Astrocyte (in vitro differentiated cells and primary cell): ENCODE results near the gene GPATCH2L. TPM values are rescaled to one million over a fixed set of nuclear protein-coding genes. Genes with fewer than 3 reads are reported as not detected.

Experiments used
- DNase-seq: peaks from one replicate; pipeline ENCODE4 v3.0.0-alpha.2; 2010; ENCODE audit warnings: low read depth
- FAIRE-seq: peaks from 2 replicates; lab custom pipeline; 2011; peaks lifted over from hg19 to GRCh38; lab: Jason Lieb, UNC
- H2AFZ ChIP-seq: 2 replicates; pipeline ENCODE4 v1.6.0; 2012; ENCODE audit warnings: low read depth, low read length, inconsistent platforms
- H3K27ac ChIP-seq: 2 replicates; pipeline ENCODE4 v1.5.1; 2011; ENCODE audit warnings: low read depth, low read length, inconsistent platforms
- H3K27me3 ChIP-seq: 2 replicates; pipeline ENCODE4 v1.6.0; 2011; ENCODE audit warnings: low read length, inconsistent platforms; ENCODE audit not compliant: insufficient read depth
- H3K36me3 ChIP-seq: 2 replicates; pipeline ENCODE4 v1.5.1; 2011; ENCODE audit warnings: low read length, inconsistent platforms; ENCODE audit not compliant: insufficient read depth
- H3K4me1 ChIP-seq: 2 replicates; pipeline ENCODE4 v1.5.1; 2011; ENCODE audit warnings: low read length, inconsistent platforms; ENCODE audit not compliant: insufficient read depth
- H3K4me2 ChIP-seq: 2 replicates; pipeline ENCODE4 v1.6.0; 2012; ENCODE audit warnings: low read length, inconsistent platforms
- H3K4me3 ChIP-seq: 2 replicates; pipeline ENCODE4 v1.5.1; 2011; ENCODE audit warnings: low read depth, mild to moderate bottlenecking, low read length, inconsistent platforms; ENCODE audit not compliant: insufficient read depth
- H3K79me2 ChIP-seq: 2 replicates; pipeline ENCODE4 v1.6.0; 2012; ENCODE audit warnings: mild to moderate bottlenecking, low read length, inconsistent platforms; ENCODE audit not compliant: insufficient read depth
- H3K9ac ChIP-seq: 2 replicates; pipeline ENCODE4 v1.6.0; 2012; ENCODE audit warnings: mild to moderate bottlenecking, low read length, inconsistent platforms
- H3K9me3 ChIP-seq: 2 replicates; pipeline ENCODE4 v1.5.1; 2012; ENCODE audit warnings: low read depth, mild to moderate bottlenecking, low read length, inconsistent platforms; ENCODE audit not compliant: insufficient read depth
- H4K20me1 ChIP-seq: 2 replicates; pipeline ENCODE4 v1.6.0; 2012; ENCODE audit warnings: low read length, inconsistent platforms; ENCODE audit not compliant: insufficient read depth
- H3K27ac Mint-ChIP-seq: one replicate; pipeline ENCODE4 v1.8.0; 2021; ENCODE audit warnings: mild to moderate bottlenecking, mixed read lengths; ENCODE audit not compliant: unreplicated experiment
- H3K27me3 Mint-ChIP-seq: one replicate; pipeline ENCODE4 v1.8.0; 2021; ENCODE audit warnings: low read depth, mixed read lengths; ENCODE audit not compliant: unreplicated experiment
- H3K36me3 Mint-ChIP-seq: one replicate; pipeline ENCODE4 v1.8.0; 2021; ENCODE audit warnings: low read depth, mixed read lengths; ENCODE audit not compliant: unreplicated experiment
- H3K4me1 Mint-ChIP-seq: one replicate; pipeline ENCODE4 v1.8.0; 2021; ENCODE audit warnings: low read depth, mixed read lengths; ENCODE audit not compliant: unreplicated experiment
- H3K4me3 Mint-ChIP-seq: one replicate; pipeline ENCODE4 v1.8.0; 2021; ENCODE audit warnings: mild to moderate bottlenecking, moderate library complexity, mixed read lengths; ENCODE audit not compliant: unreplicated experiment
- H3K9me3 Mint-ChIP-seq: one replicate; pipeline ENCODE4 v1.8.0; 2021; ENCODE audit warnings: mild to moderate bottlenecking, mixed read lengths; ENCODE audit not compliant: unreplicated experiment
- CTCF ChIP-seq: IDR thresholded peaks from 2 replicates; pipeline ENCODE4 v1.5.1; 2011; ENCODE audit warnings: low read depth, mild to moderate bottlenecking, inconsistent platforms, low read length, moderate library complexity; ENCODE audit not compliant: insufficient read depth
- EZH2 ChIP-seq: IDR thresholded peaks from 2 replicates; pipeline ENCODE4 v1.6.1; 2012; ENCODE audit warnings: mild to moderate bottlenecking, low read length, inconsistent platforms; ENCODE audit not compliant: insufficient read depth
- total RNA-seq: library from RNA; stranded (reverse); gene quantifications from 2 replicates; pipeline ENCODE4 v1.2.1, GENCODE V29; 2021

Gene GPATCH2L
- total RNA-seq, 1 donor from 2014 or later: 60.8 TPM

- FAIRE-seq (no peak), DNase-seq (no peak)
- Histone ChIP-seq H3K4me3 (no peak overlapping the region), H3K27me3 (no peaks in the 10 kb centered on the region), H4K20me1 (no peaks in the 10 kb centered on the region), H3K79me2 (no peaks in the 10 kb centered on the region), H3K4me1 (no peaks in the 10 kb centered on the region), H2AFZ (no peak overlapping the region), H3K4me2 (no peak overlapping the region), H3K27ac (no peak overlapping the region), H3K36me3 (no peaks in the 10 kb centered on the region), H3K9ac (no peak overlapping the region), H3K9me3 (no peaks in the 10 kb centered on the region)
- TF ChIP-seq CTCF: no peak
- Mint-ChIP-seq H3K27me3 (peaks cover 22% of the 10 kb centered on the region), H3K4me3 (no peak overlapping the region), H3K27ac (no peak overlapping the region), H3K36me3 (no peaks in the 10 kb centered on the region), H3K4me1 (peaks cover 1% of the 10 kb centered on the region), H3K9me3 (peaks cover 23% of the 10 kb centered on the region)
These were observed 100.7 kb downstream of the GPATCH2L start for GRCh38 chr14:76252471-76252870.

- no peaks in the 10 kb centered on the region for H3K9me3 ChIP-seq
- H2AFZ ChIP-seq: no peak overlapping the region
- no peaks in the 10 kb centered on the region for H3K4me1 ChIP-seq
- H3K4me2 ChIP-seq: no peak overlapping the region
- peaks cover 24% of the 10 kb centered on the region for H3K27me3 Mint-ChIP-seq
- H3K79me2 ChIP-seq: no peaks in the 10 kb centered on the region
- peaks cover 1% of the 10 kb centered on the region for H3K4me1 Mint-ChIP-seq
- no peak for FAIRE-seq
- no peak overlapping the region for H3K27ac Mint-ChIP-seq
- H3K27me3 ChIP-seq: no peaks in the 10 kb centered on the region
- H3K36me3 Mint-ChIP-seq: no peaks in the 10 kb centered on the region
- no peaks in the 10 kb centered on the region for H4K20me1 ChIP-seq
- no peak for DNase-seq
- H3K27ac ChIP-seq: no peak overlapping the region
- no peak overlapping the region for H3K9ac ChIP-seq
- H3K4me3 ChIP-seq: no peak overlapping the region
- H3K9me3 Mint-ChIP-seq: peaks cover 23% of the 10 kb centered on the region
- TF ChIP-seq EZH2 (no peak), CTCF (no peak)
- no peak overlapping the region for H3K4me3 Mint-ChIP-seq
- H3K36me3 ChIP-seq: no peaks in the 10 kb centered on the region
These were observed 101.4 kb downstream of the GPATCH2L start for GRCh38 chr14:76253111-76253510.

- DNase-seq (no peak), FAIRE-seq (no peak)
- no peak overlapping the region for H3K4me2 ChIP-seq
- H2AFZ ChIP-seq: no peak overlapping the region
- Mint-ChIP-seq H3K9me3 (peaks cover 14% of the 10 kb centered on the region), H3K27ac (no peak overlapping the region), H3K4me3 (no peak overlapping the region), H3K36me3 (no peaks in the 10 kb centered on the region), H3K4me1 (peaks cover 7% of the 10 kb centered on the region), H3K27me3 (peaks cover 8% of the 10 kb centered on the region)
- H3K36me3 ChIP-seq: no peaks in the 10 kb centered on the region
- no peak overlapping the region for H3K4me3 ChIP-seq
- H4K20me1 ChIP-seq: no peaks in the 10 kb centered on the region
- no peaks in the 10 kb centered on the region for H3K27me3 ChIP-seq
- H3K9me3 ChIP-seq: no peaks in the 10 kb centered on the region
- H3K79me2 ChIP-seq: no peaks in the 10 kb centered on the region
- no peak overlapping the region for H3K27ac ChIP-seq
- no peak overlapping the region for H3K9ac ChIP-seq
- TF ChIP-seq CTCF (no peak), EZH2 (no peak)
- H3K4me1 ChIP-seq: no peaks in the 10 kb centered on the region
These were observed 104.8 kb downstream of the GPATCH2L start for GRCh38 chr14:76256545-76256944.
